SH-SY5Y (cell line): ENCODE data around the gene DCAF16.

Source experiments
- GATA2 ChIP-seq: IDR thresholded peaks from 2 replicates; pipeline ENCODE4 v1.6.1; 2011; ENCODE audit warnings: mild to moderate bottlenecking, low read depth, low read length
- GATA3 ChIP-seq: IDR thresholded peaks from 2 replicates; pipeline ENCODE4 v1.6.1; 2011; ENCODE audit warnings: low read depth, mild to moderate bottlenecking, low read length, moderate library complexity

- TF ChIP-seq GATA2 (no peak), GATA3 (no peak)
Measured at GRCh38 chr4:17766826-17767458, 43.6 kb downstream of the DCAF16 start.
